BLaER1 treated with 17β-estradiol and CSF1 and Interleukin-3, amounts not matched to agents 10 nM and 100 nM (cell line): ENCODE results near the gene ANKRD39.

ENCODE experiments used
- H3K27ac ChIP-seq, 11 experiments: shearing (Covaris generic); formaldehyde crosslinking; 2 replicates each; pipeline ENCODE4 v1.8.1; 2022
- H3K27me3 ChIP-seq, 11 experiments: shearing (Covaris generic); formaldehyde crosslinking; 2 replicates each; pipeline ENCODE4 v1.8.1; 2022
- H3K36me3 ChIP-seq, 11 experiments: shearing (Covaris generic); formaldehyde crosslinking; 2 replicates each; pipeline ENCODE4 v1.8.1; 2022
- H3K4me1 ChIP-seq, 10 experiments: shearing (Covaris generic); formaldehyde crosslinking; 2 replicates each; pipeline ENCODE4 v1.8.1; 2022
- H3K4me2 ChIP-seq, 11 experiments: shearing (Covaris generic); formaldehyde crosslinking; 2 replicates each; pipeline ENCODE4 v1.8.1; 2022
- H3K4me3 ChIP-seq, 10 experiments: shearing (Covaris generic); formaldehyde crosslinking; 2 replicates each; pipeline ENCODE4 v1.8.1; 2022
- H3K9ac ChIP-seq, 11 experiments: shearing (Covaris generic); formaldehyde crosslinking; 2 replicates each; pipeline ENCODE4 v1.8.1; 2022
- H3K9me3 ChIP-seq, 11 experiments: shearing (Covaris generic); formaldehyde crosslinking; replicated peaks in 1 of 11; 2 replicates each; pipeline ENCODE4 v1.8.1; 2022
- H4K20me1 ChIP-seq, 11 experiments: shearing (Covaris generic); formaldehyde crosslinking; 2 replicates each; pipeline ENCODE4 v1.8.1; 2022
- Cebpa-rat ChIP-seq, 11 experiments: shearing (Covaris generic); IDR thresholded peaks; 2 replicates each; pipeline ENCODE4 v1.8.1; 2022

The ANKRD39 gene

DNA sequence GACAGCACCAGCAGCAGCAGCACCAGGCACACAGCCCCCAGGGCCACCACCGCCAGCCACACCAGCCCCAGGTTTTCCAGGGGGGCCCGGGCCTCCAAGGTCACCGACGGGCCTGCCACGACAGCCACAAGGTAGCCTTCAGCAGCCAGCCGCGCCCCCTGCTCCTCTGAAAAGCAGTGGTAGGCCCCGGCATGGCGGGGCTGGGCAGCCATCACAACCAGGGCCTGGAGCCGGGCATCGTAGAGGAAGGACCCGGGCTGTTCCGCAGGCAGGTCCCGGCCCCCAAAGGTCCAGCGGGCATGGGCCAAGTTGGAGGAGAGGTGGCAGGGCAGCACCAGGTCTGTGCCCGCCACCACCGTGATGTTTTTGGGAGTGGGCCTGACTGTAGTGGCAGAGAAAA is 3.3 kb upstream of the ANKRD39 start:
- Histone ChIP-seq H3K4me1 (peaks cover 75 to 95% (median 93%) of the 10 kb centered on the region in 10 experiments), H3K9me3 (no peaks in the 10 kb centered on the region), H3K27me3 (no peaks in the 10 kb centered on the region), H3K4me3 (peak overlapping the region in 7 of 10 experiments; percentile 37 to 60 (median 51); a peak in 12 of 20 replicates), H3K4me2 (peak overlapping the region; percentile 79 to 100 (median 99)), H3K27ac (peak overlapping the region in 8 of 11 experiments; percentile 55 to 99 (median 84); a peak in 17 of 22 replicates), H4K20me1 (peaks cover 37 to 82% (median 62%) of the 10 kb centered on the region in 11 experiments; a peak in 21 of 22 replicates), H3K9ac (peak overlapping the region in 8 of 11 experiments; percentile 60 to 99 (median 94); a peak in 16 of 22 replicates), H3K36me3 (peaks cover 44 to 59% (median 52%) of the 10 kb centered on the region in 11 experiments)
- no peak for TF ChIP-seq Cebpa-rat (IDR thresholded peaks at IDR 0.05)

GRCh38 chr2:96860065-96861029 is 2.5 kb upstream of the ANKRD39 start:
- H3K27ac ChIP-seq, result peak overlapping the region in 8 of 11 experiments; percentile 55 to 99 (median 84); a peak in 15 of 22 replicates
- TF ChIP-seq Cebpa-rat (IDR thresholded peaks at IDR 0.05), result no peak
- H4K20me1 ChIP-seq, result peaks cover 32 to 75% (median 55%) of the 10 kb centered on the region in 11 experiments; a peak in 21 of 22 replicates
- peak overlapping the region in 6 of 10 experiments; percentile 37 to 60 (median 50); a peak in 6 of 20 replicates for H3K4me3 ChIP-seq
- H3K4me1 ChIP-seq, result peaks cover 68 to 95% (median 93%) of the 10 kb centered on the region in 10 experiments
- H3K9ac ChIP-seq, result peak overlapping the region in 8 of 11 experiments; percentile 60 to 99 (median 94); a peak in 15 of 22 replicates
- H3K9me3 ChIP-seq, result no peaks in the 10 kb centered on the region
- peak overlapping the region; percentile 79 to 100 (median 99); a peak in 21 of 22 replicates for H3K4me2 ChIP-seq
- H3K36me3 ChIP-seq, result peaks cover 38 to 52% (median 45%) of the 10 kb centered on the region in 11 experiments
- H3K27me3 ChIP-seq, result no peaks in the 10 kb centered on the region

- Histone ChIP-seq H4K20me1 (peaks cover 26 to 72% (median 48%) of the 10 kb centered on the region in 11 experiments; a peak in 21 of 22 replicates), H3K9ac (peak overlapping the region in 7 of 11 experiments; percentile 5 to 99 (median 89); a peak in 11 of 22 replicates), H3K27me3 (no peaks in the 10 kb centered on the region), H3K9me3 (no peaks in the 10 kb centered on the region), H3K4me1 (peaks cover 61 to 95% (median 93%) of the 10 kb centered on the region in 10 experiments), H3K4me2 (peak overlapping the region in 9 of 11 experiments; percentile 84 to 100 (median 99); a peak in 18 of 22 replicates), H3K27ac (peak overlapping the region in 5 of 11 experiments; percentile 25 to 89 (median 84); a peak in 6 of 22 replicates), H3K36me3 (peaks cover 32 to 46% (median 39%) of the 10 kb centered on the region in 11 experiments), H3K4me3 (no peak overlapping the region)
- no peak for TF ChIP-seq Cebpa-rat (IDR thresholded peaks at IDR 0.05)
Observed at GRCh38 chr2:96859681-96860064, 1.9 kb upstream of the ANKRD39 start.

DNA sequence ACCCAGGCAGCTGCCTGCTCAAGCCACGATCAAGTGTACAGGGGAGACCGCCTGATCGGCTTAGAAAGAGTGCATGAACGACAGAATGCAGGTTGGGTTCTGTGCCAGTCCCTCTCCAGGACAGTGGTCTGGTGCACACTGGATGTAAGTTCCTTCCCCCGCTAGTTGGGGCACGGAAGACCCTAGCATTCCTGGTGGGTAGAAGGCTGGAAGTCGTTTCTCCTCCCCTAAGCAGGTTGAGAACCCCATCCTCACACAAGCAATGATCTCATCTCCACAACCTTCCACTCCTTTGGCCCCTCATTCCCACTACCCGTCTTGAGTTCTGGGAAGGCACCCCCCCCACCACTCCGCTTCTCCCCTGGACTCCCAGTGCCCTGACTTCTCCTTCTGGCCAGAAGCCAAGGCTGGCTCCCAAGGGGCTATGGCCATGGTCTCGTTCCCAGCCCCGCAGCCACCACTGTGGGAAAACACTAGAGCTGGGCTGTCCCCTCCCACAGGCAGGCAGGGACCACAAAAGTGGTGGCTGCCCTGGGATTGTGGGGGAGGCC is 1.4 kb upstream of the ANKRD39 start:
- Histone ChIP-seq H3K4me3 (peak overlapping the region in 3 of 10 experiments; percentile 60 to 79 (median 67); a peak in 3 of 20 replicates), H3K27ac (peak overlapping the region in 6 of 11 experiments; percentile 25 to 89 (median 84); a peak in 10 of 22 replicates), H3K27me3 (no peaks in the 10 kb centered on the region), H3K4me1 (peaks cover 56 to 95% (median 89%) of the 10 kb centered on the region in 10 experiments), H3K4me2 (peak overlapping the region; percentile 77 to 100 (median 89)), H3K9ac (peak overlapping the region in 9 of 11 experiments; percentile 58 to 90 (median 88); a peak in 13 of 22 replicates), H3K9me3 (no peaks in the 10 kb centered on the region), H4K20me1 (peaks cover 21 to 72% (median 43%) of the 10 kb centered on the region in 11 experiments; a peak in 20 of 22 replicates), H3K36me3 (peaks cover 28 to 46% (median 39%) of the 10 kb centered on the region in 11 experiments)
- no peak for TF ChIP-seq Cebpa-rat (IDR thresholded peaks at IDR 0.05)

- Histone ChIP-seq H3K27me3 (no peaks in the 10 kb centered on the region), H3K4me2 (peak overlapping the region; percentile 89 to 100 (median 99)), H3K27ac (peak overlapping the region; percentile 40 to 90 (median 85); a peak in 21 of 22 replicates), H3K4me1 (peaks cover 35 to 73% (median 67%) of the 10 kb centered on the region in 10 experiments), H4K20me1 (peaks cover 10 to 62% (median 30%) of the 10 kb centered on the region in 11 experiments; a peak in 18 of 22 replicates), H3K9ac (peak overlapping the region; percentile 78 to 90 (median 85); a peak in 21 of 22 replicates), H3K36me3 (peaks cover 35 to 48% (median 43%) of the 10 kb centered on the region in 11 experiments), H3K9me3 (no peaks in the 10 kb centered on the region), H3K4me3 (peak overlapping the region; percentile 67 to 86 (median 79))
- TF ChIP-seq Cebpa-rat (IDR thresholded peaks at IDR 0.05), result no peak
Observed at GRCh38 chr2:96856776-96857666, 795 bp downstream of the ANKRD39 start.

DNA sequence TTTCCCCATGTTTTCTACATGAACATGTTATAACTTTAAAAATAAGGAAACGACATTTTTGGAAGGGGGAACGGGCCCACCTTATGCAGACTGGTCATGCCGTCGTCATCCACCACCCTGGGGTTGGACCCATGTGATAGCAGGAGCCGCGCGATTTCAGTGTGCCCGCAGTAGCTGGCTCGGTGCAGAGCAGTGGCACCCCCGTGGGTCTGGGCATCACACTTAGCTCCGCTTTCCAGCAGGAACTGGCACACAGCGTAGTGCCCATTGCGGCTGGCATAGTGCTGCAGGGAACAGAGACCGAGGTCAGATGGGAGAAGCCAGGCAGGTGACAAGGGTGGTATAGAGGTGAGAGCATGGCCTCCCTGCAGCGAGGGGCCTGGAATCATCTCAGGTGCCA is 4.5 kb downstream of the ANKRD39 start:
- no peaks in the 10 kb centered on the region for H3K27me3 ChIP-seq
- TF ChIP-seq Cebpa-rat (IDR thresholded peaks at IDR 0.05), result no peak
- H3K4me3 ChIP-seq, result no peak overlapping the region
- H3K4me2 ChIP-seq, result no peak overlapping the region
- H3K4me1 ChIP-seq, result peaks cover 13 to 37% (median 33%) of the 10 kb centered on the region in 10 experiments
- no peak overlapping the region for H3K9ac ChIP-seq
- H3K36me3 ChIP-seq, result peaks cover 53 to 67% (median 61%) of the 10 kb centered on the region in 11 experiments
- H3K9me3 ChIP-seq, result no peaks in the 10 kb centered on the region
- H3K27ac ChIP-seq, result no peak overlapping the region
- peaks cover 0 to 33% (median 8%) of the 10 kb centered on the region in 11 experiments; a peak in 6 of 22 replicates for H4K20me1 ChIP-seq

- H3K27ac ChIP-seq, result no peak overlapping the region
- H3K36me3 ChIP-seq, result peaks cover 59 to 73% (median 68%) of the 10 kb centered on the region in 11 experiments
- H3K4me3 ChIP-seq, result no peak overlapping the region
- H3K9me3 ChIP-seq, result no peaks in the 10 kb centered on the region
- H3K4me2 ChIP-seq, result no peak overlapping the region
- no peak overlapping the region for H3K9ac ChIP-seq
- H3K27me3 ChIP-seq, result no peaks in the 10 kb centered on the region
- peaks cover 17 to 42% (median 37%) of the 10 kb centered on the region in 10 experiments for H3K4me1 ChIP-seq
- peaks cover 0 to 36% (median 8%) of the 10 kb centered on the region in 11 experiments; a peak in 6 of 22 replicates for H4K20me1 ChIP-seq
- no peak for TF ChIP-seq Cebpa-rat (IDR thresholded peaks at IDR 0.05)
Observed at GRCh38 chr2:96852667-96853066, 5.1 kb downstream of the ANKRD39 start.
